Sigmoid colon (tissue), 7 donors: ENCODE measurements around the gene TCN1. TPM values are rescaled to one million over a fixed set of nuclear protein-coding genes. Genes with fewer than 3 reads are reported as not detected.

Source experiments
- DNase-seq: peaks from one replicate; pipeline ENCODE4 v3.0.0-alpha.2; 2019
- H3K27ac ChIP-seq, 4 donors: fragments of 200-600 bp; sonication (generic); one replicate each; pipeline ENCODE4 v1.5.1; 2016 to 2019; ENCODE audit warnings: mild to moderate bottlenecking in 1 of 4
- H3K27me3 ChIP-seq, 3 donors: fragments of 200-600 bp; sonication (generic); one replicate each; pipeline ENCODE4 v1.5.1; 2019; ENCODE audit warnings: mild to moderate bottlenecking in 1 of 3
- H3K36me3 ChIP-seq, 4 donors: fragments of 200-600 bp; sonication (generic); one replicate each; pipeline ENCODE4 v1.5.1; 2016 to 2019
- H3K4me1 ChIP-seq, 4 donors: fragments of 200-600 bp; sonication (generic); one replicate each; pipeline ENCODE4 v1.5.1; 2017 to 2019
- H3K4me3 ChIP-seq, 4 donors: fragments of 200-600 bp; sonication (generic); one replicate each; pipeline ENCODE4 v1.5.1; 2017 to 2019; ENCODE audit warnings: mild to moderate bottlenecking in 2 of 4, moderate library complexity in 1 of 4
- H3K9me3 ChIP-seq, 4 donors: fragments of 200-600 bp in 3 of 4; sonication (generic) in 3 of 4; one replicate each; pipeline versions ENCODE4 v1.5.1 to v1.6.1; 2013 to 2019
- EP300 ChIP-seq, 4 donors: sonication (generic); formaldehyde crosslinking; IDR thresholded peaks; one replicate each; pipeline ENCODE4 v1.6.1; 2017; ENCODE audit warnings: antibody characterized with exemption in 4 of 4
- POLR2A ChIP-seq, 2 donors: fragments of 450-650 bp; IDR thresholded peaks; one replicate each; pipeline ENCODE4 v1.6.1; 2016; ENCODE audit warnings: antibody characterized with exemption in 2 of 2, mild to moderate bottlenecking in 2 of 2, moderate library complexity in 2 of 2
- POLR2AphosphoS5 ChIP-seq, 4 donors: sonication (generic); formaldehyde crosslinking; IDR thresholded peaks; one replicate each; pipeline ENCODE4 v1.6.1; 2017; ENCODE audit warnings: antibody characterized with exemption in 4 of 4
- WGBS, 2 donors: extraction: QIAGEN DNeasy Blood & Tissue Kit; methylation state at CpG; one replicate each; pipeline ENCODE4 v1.1.7; 2013; 5-methylcytosine and 5-hydroxymethylcytosine counted together
- intact Hi-C: fragments of 100-400 bp; cut with DNase I; formaldehyde crosslinking; loops from one replicate; pipeline ENCODE4 v1.15.1; 2023
- polyA plus RNA-seq, 3 donors: library from polyadenylated mRNA; stranded (reverse); fragments of 200-250 nt; gene quantifications; one replicate each; pipeline ENCODE4 v1.2.3, GENCODE V29; 2013
- total RNA-seq, 4 donors: library from RNA; depleted of rRNA; stranded (reverse); fragments of >200 nt; gene quantifications; one replicate each; pipeline ENCODE4 v1.1.0, GENCODE V29; 2016
- TF ChIP-seq, protein P1 (sequence below), 4 experiments: fragments of 450-650 bp in 3 of 4; fragments of 200-600 bp in 1 of 4; IDR thresholded peaks; one replicate each; pipeline ENCODE4 v1.5.1; 2016 to 2019; ENCODE audit warnings: antibody characterized with exemption in 4 of 4, mild to moderate bottlenecking in 3 of 4, moderate library complexity in 2 of 4
- donor health status: healthy with polysubstance abuse.
- donor health status: Bipolar disorder and iron deficiency.
- donor health status: healthy.

TCN1 gene
- total and polyA plus RNA-seq, 7 donors = 1.8 TPM; not detected in 6

DNA sequence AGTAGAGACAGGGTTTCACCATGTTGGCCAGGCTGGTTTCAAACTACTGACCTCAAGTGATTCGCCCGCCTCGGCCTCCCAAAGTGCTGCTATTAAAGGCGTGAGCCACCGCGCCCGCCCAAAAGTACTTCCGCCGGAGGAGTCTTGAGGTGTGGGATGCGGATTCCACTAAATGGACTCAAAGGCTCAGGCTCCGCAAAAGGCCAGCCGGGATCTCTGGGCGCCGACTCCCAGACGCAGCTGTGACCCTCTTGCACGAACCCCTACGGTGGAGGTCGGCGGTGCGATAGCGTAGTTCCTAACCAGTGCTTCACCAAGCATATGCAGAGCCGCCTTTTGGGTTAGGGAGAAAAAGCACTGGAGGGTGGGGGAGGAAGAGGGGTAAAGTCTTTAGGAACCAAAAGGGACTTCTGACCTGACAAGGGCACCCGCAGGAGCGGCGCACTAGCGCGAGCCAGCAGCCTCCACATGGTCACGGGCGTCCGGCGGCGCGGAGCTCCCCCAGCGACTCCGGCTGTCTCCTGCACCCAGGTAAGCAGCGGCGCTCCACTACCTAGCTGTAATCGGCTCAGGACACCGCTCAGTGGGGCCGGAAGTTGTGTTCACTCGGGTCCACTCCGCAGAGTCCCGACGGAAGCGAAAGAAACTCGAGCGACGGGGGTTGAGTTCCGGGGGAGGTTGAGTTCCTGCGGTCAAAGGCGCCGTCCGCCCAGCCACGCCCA lies 55.9 kb downstream of the TCN1 start, which contains the start of gene MRPL16:
TSS of gene MRPL16 (minus strand) at position 590 of the 722 bp plus-strand sequence. CDS start at position 470, 120 bp downstream.
- TF ChIP-seq, protein P1, sequence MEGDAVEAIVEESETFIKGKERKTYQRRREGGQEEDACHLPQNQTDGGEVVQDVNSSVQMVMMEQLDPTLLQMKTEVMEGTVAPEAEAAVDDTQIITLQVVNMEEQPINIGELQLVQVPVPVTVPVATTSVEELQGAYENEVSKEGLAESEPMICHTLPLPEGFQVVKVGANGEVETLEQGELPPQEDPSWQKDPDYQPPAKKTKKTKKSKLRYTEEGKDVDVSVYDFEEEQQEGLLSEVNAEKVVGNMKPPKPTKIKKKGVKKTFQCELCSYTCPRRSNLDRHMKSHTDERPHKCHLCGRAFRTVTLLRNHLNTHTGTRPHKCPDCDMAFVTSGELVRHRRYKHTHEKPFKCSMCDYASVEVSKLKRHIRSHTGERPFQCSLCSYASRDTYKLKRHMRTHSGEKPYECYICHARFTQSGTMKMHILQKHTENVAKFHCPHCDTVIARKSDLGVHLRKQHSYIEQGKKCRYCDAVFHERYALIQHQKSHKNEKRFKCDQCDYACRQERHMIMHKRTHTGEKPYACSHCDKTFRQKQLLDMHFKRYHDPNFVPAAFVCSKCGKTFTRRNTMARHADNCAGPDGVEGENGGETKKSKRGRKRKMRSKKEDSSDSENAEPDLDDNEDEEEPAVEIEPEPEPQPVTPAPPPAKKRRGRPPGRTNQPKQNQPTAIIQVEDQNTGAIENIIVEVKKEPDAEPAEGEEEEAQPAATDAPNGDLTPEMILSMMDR (IDR thresholded peaks at IDR 0.05) = peak in 1 of 4 experiments; percentile 14
- TF ChIP-seq EP300 (IDR thresholded peaks at IDR 0.05) = no peak
- peak in 3 of 4 donors; percentile 32 to 69 (median 54) for TF ChIP-seq POLR2AphosphoS5 (IDR thresholded peaks at IDR 0.05)
- TF ChIP-seq POLR2A (IDR thresholded peaks at IDR 0.05) = no peak
- peaks cover 0 to 18% (median 13%) of the 10 kb centered on the region in 4 donors for H3K4me1 ChIP-seq
- intact Hi-C loops = loop anchor here (2.0 kb wide), 1 partner anchor 56 kb away; the partner anchor contains the start of gene STX3

DNA sequence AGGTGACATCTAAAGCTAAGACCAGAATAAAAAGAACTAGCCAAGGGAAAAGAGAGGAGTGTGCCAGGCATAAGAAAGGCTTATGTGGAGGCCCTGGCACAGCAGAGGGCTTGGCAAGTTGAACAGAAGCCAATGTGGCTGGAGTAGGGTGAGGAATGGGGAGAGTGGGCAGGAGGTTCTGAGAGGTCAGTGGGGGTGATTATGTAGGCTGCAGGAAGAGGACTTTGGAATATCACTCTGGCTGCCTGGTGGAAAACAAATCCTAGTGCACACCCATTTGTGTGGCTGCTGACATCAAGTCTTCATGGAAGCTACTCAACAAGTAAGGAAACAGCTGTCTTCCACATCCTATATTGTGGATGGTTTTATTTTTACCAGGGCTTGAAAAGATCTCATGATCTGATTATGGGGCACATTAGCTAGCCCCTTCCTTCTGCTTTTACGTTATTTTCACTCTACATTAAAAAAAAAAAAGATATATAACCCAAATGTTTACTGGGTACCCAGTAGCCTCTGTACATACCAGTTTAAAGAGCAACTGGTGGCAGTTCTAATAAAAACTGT lies 59.2 kb downstream of the TCN1 start:
- Histone ChIP-seq H3K4me3 (no peak overlapping the region), H3K4me1 (peaks cover 0 to 18% (median 13%) of the 10 kb centered on the region in 4 donors), H3K36me3 (peaks cover 11 to 58% (median 19%) of the 10 kb centered on the region in 4 donors), H3K27me3 (no peaks in the 10 kb centered on the region), H3K9me3 (no peaks in the 10 kb centered on the region), H3K27ac (no peak overlapping the region)
- TF ChIP-seq POLR2A (IDR thresholded peaks at IDR 0.05) = no peak
- TF ChIP-seq EP300 (IDR thresholded peaks at IDR 0.05) = no peak
- WGBS, 2 donors = 73 to 79% methylated on average over 1 of the region's 1 CpG
- intact Hi-C loops = loop anchor here (10.0 kb wide), 1 partner anchor 272 kb away; no protein-coding TSS in a partner anchor
- DNase-seq = no peak

More for the DNA sequence above, 55.9 kb downstream of the TCN1 start, which contains the start of gene MRPL16:
- Histone ChIP-seq H3K36me3 (peaks cover 11 to 37% (median 17%) of the 10 kb centered on the region in 4 donors), H3K4me3 (peak within 1 kb of the TSS; percentile 81 to 97 (median 94)), H3K27ac (peak within 1 kb of the TSS; percentile 83 to 88 (median 86)), H3K27me3 (no peaks in the 10 kb centered on the region), H3K9me3 (no peaks in the 10 kb centered on the region)
- 0% methylated on average over 54 of the region's 54 CpGs for WGBS, 2 donors
- peak; percentile 92 for DNase-seq

DNA sequence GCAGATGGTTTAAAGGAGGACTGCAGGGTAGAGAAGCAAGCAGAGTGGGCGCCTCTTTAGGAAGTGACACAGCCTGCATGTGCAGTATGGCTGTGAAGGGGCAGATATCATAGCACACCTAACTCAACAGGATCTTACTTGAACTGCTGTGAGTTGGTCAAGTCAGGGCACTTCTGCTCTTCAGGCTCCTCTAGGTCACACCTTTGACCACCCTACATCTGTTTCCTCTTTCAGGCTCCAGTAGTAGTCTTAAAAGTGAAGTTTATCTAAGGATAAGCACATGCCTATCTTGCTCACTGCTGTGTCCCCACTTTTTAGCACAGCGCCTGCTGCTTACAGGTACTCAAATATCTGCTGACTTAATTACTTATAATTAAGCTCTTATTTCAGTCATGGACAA lies 62.2 kb downstream of the TCN1 start:
- Histone ChIP-seq H3K36me3 (peaks cover 11 to 64% (median 19%) of the 10 kb centered on the region in 4 donors), H3K9me3 (no peaks in the 10 kb centered on the region), H3K4me3 (no peak overlapping the region), H3K27ac (no peak overlapping the region), H3K4me1 (peaks cover 0 to 2% (median 0%) of the 10 kb centered on the region in 4 donors), H3K27me3 (no peaks in the 10 kb centered on the region)
- WGBS, 2 donors = 90 to 98% methylated on average over 2 of the region's 2 CpGs
- TF ChIP-seq EP300 (IDR thresholded peaks at IDR 0.05) = no peak
- TF ChIP-seq, protein P1 (IDR thresholded peaks at IDR 0.05) = no peak
- no peak for TF ChIP-seq POLR2A (IDR thresholded peaks at IDR 0.05)
- TF ChIP-seq POLR2AphosphoS5 (IDR thresholded peaks at IDR 0.05) = no peak
- DNase-seq = no peak
- intact Hi-C loops = loop anchor here (5.0 to 10.0 kb wide), 2 partner anchors 132 to 269 kb away; no protein-coding TSS in a partner anchor

Other genes starting within 250 kb of the TCN1 start
- 10 to 100 TPM; 11.0 to 16.9 (median 12.3) TPM for gene PATL1, start 197.4 kb downstream of the TCN1 start, total RNA-seq
- 10 to 100 TPM; 17.4 to 21.2 (median 17.8) TPM for gene PATL1, start 197.4 kb downstream of the TCN1 start, polyA plus RNA-seq
- not detected for gene OR10V1, start 152.6 kb downstream of the TCN1 start, total RNA-seq
- gene OR10V1, start 152.6 kb downstream of the TCN1 start, polyA plus RNA-seq = not detected
- gene STX3, start 111.1 kb downstream of the TCN1 start, total RNA-seq = 10 to 100 TPM in 3 of 4 donors, 1 to 10 TPM in 1; 9.7 to 19.3 (median 15.4) TPM
- 100 to 1,000 TPM in 1 of 3 donors, 10 to 100 TPM in 2; 39.2 to 120 (median 90.1) TPM for gene STX3, start 111.1 kb downstream of the TCN1 start, polyA plus RNA-seq
- gene MRPL16, start 55.7 kb downstream of the TCN1 start, total RNA-seq = 10 to 100 TPM; 41.9 to 52.6 (median 44.9) TPM
- 10 to 100 TPM; 63.7 to 79.5 (median 75.7) TPM for gene MRPL16, start 55.7 kb downstream of the TCN1 start, polyA plus RNA-seq
- gene CBLIF, start 21.0 kb downstream of the TCN1 start, total RNA-seq = not detected
- gene CBLIF, start 21.0 kb downstream of the TCN1 start, polyA plus RNA-seq = under 1 TPM in 1 of 3 donors, not detected in 2; 0.28 TPM
- gene OOSP3, start 12.3 kb upstream of the TCN1 start, total RNA-seq = not detected
- not detected for gene OOSP3, start 12.3 kb upstream of the TCN1 start, polyA plus RNA-seq
- gene OOSP1, start 71.9 kb upstream of the TCN1 start, total RNA-seq = not detected
- gene OOSP1, start 71.9 kb upstream of the TCN1 start, polyA plus RNA-seq = not detected
- gene OOSP4A, start 97.5 kb upstream of the TCN1 start, total RNA-seq = not detected
- not detected for gene OOSP4A, start 97.5 kb upstream of the TCN1 start, polyA plus RNA-seq
- gene OOSP4B, start 150.7 kb upstream of the TCN1 start, total RNA-seq = not detected
- not detected for gene OOSP4B, start 150.7 kb upstream of the TCN1 start, polyA plus RNA-seq
- not detected for gene OOSP2, start 173.9 kb upstream of the TCN1 start, total RNA-seq
- gene OOSP2, start 173.9 kb upstream of the TCN1 start, polyA plus RNA-seq = not detected
- not detected for gene MS4A3, start 190.2 kb upstream of the TCN1 start, total RNA-seq
- not detected for gene MS4A3, start 190.2 kb upstream of the TCN1 start, polyA plus RNA-seq
- gene MS4A2, start 222.2 kb upstream of the TCN1 start, total RNA-seq = 1 to 10 TPM in 3 of 4 donors, not detected in 1; 1.2 to 2.5 (median 1.6) TPM
- under 1 TPM in 2 of 3 donors, not detected in 1; 0.26 to 0.60 TPM for gene MS4A2, start 222.2 kb upstream of the TCN1 start, polyA plus RNA-seq